OCI-LY3 (cell line): ENCODE data around the gene GNAQ.
"Not testable (repeated sequence)": the region's sequence is repeated elsewhere in the genome, so short reads cannot be mapped to it uniquely, and the experiment has no call there.

Experiments used
- H2AFZ ChIP-seq: fragments of 200-600, 300-600 bp; shearing (Covaris generic); 2 replicates; pipeline ENCODE4 v1.6.0; 2014; ENCODE audit warnings: antibody characterized with exemption, low read depth, low read length
- H3K27ac ChIP-seq: fragments of 200-600, 300-600 bp; sonication (generic); 2 replicates; pipeline ENCODE4 v1.5.1; 2014; ENCODE audit warnings: mild to moderate bottlenecking, low read length, moderate library complexity, mixed read lengths
- H3K27me3 ChIP-seq: fragments of 200-600, 300-600 bp; sonication (generic); 2 replicates; pipeline ENCODE4 v1.6.1; 2014; ENCODE audit warnings: low read depth, low read length, mixed read lengths
- H3K36me3 ChIP-seq: fragments of 200-600, 300-600 bp; sonication (generic); replicated peaks from 2 replicates; pipeline ENCODE3; 2014; ENCODE audit warnings: low read depth, low read length, mixed read lengths
- H3K4me1 ChIP-seq: fragments of 300-600, 200-600 bp; sonication (generic); 2 replicates; pipeline ENCODE4 v1.6.1; 2014; ENCODE audit warnings: low read length, mixed read lengths
- H3K4me2 ChIP-seq: fragments of 200-600, 300-600 bp; sonication (generic); 2 replicates; pipeline ENCODE4 v1.6.1; 2014; ENCODE audit warnings: low read length, mixed read lengths
- H3K4me3 ChIP-seq: fragments of 300-600, 200-600 bp; sonication (generic); 2 replicates; pipeline ENCODE4 v1.5.1; 2014; ENCODE audit warnings: antibody characterized with exemption, mild to moderate bottlenecking, low read length, moderate library complexity
- H3K79me2 ChIP-seq: fragments of 300-600, 200-600 bp; shearing (Covaris generic); 2 replicates; pipeline ENCODE4 v1.6.1; 2014; ENCODE audit warnings: mild to moderate bottlenecking, low read length, mixed read lengths
- H3K9ac ChIP-seq: fragments of 300-600, 200-600 bp; shearing (Covaris generic); 2 replicates; pipeline ENCODE4 v1.6.0; 2014; ENCODE audit warnings: mild to moderate bottlenecking, low read length, moderate library complexity
- H3K9me3 ChIP-seq: fragments of 200-600, 300-600 bp; shearing (Covaris generic); 2 replicates; pipeline ENCODE4 v1.6.1; 2014; ENCODE audit warnings: low read length, mixed read lengths; ENCODE audit not compliant: insufficient read depth
- H4K20me1 ChIP-seq: fragments of 200-600, 300-600 bp; sonication (generic); 2 replicates; pipeline ENCODE4 v1.6.1; 2016; ENCODE audit warnings: low read length, mixed read lengths; ENCODE audit not compliant: insufficient read depth
- CTCF ChIP-seq: fragments of 200-600, 300-600 bp; sonication (generic); IDR thresholded peaks from 2 replicates; pipeline ENCODE4 v1.5.1; 2014; ENCODE audit warnings: antibody characterized with exemption, low read length, low read depth
- EZH2phosphoT487 ChIP-seq: fragments of 200-600 bp; shearing (Covaris generic); IDR thresholded peaks from 2 replicates; pipeline ENCODE4 v1.6.1; 2018; ENCODE audit warnings: antibody characterized with exemption, mixed run types, low read depth

GNAQ gene

DNA sequence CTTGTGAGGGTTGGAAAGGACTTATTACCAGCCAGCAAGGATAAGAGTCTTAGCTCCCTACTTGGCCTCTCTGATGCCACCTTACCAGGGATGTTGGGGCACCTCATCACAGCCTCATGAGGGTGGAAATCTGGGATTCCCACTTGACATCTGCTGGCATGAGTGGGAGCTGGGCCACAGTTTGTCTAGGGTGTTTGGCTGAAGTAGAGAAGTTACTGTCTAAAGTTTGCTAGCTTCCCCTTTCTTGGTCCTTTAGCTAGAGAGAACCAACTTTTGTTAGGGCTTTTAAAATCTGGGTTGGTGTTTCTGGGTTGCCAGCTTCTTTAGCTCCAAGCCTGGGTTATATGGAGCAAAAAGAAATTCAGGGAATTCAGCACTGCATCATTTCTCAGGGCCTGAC is 326.0 kb downstream of the GNAQ start:
- H3K79me2 ChIP-seq = no peaks in the 10 kb centered on the region
- 0 out of 2 replicates have a peak overlapping the region, but pooled peaks have one; percentile 5 for H2AFZ ChIP-seq
- no peaks in the 10 kb centered on the region for H3K27me3 ChIP-seq
- no peaks in the 10 kb centered on the region for H4K20me1 ChIP-seq
- H3K36me3 ChIP-seq = peaks cover 13% of the 10 kb centered on the region
- H3K27ac ChIP-seq = no peak overlapping the region
- H3K9me3 ChIP-seq = peaks cover 5% of the 10 kb centered on the region
- TF ChIP-seq EZH2phosphoT487 = no peak
- no peak for TF ChIP-seq CTCF
- no peak overlapping the region for H3K4me3 ChIP-seq
- no peak overlapping the region for H3K9ac ChIP-seq
- no peak overlapping the region for H3K4me2 ChIP-seq
- H3K4me1 ChIP-seq = peaks cover 27% of the 10 kb centered on the region

DNA sequence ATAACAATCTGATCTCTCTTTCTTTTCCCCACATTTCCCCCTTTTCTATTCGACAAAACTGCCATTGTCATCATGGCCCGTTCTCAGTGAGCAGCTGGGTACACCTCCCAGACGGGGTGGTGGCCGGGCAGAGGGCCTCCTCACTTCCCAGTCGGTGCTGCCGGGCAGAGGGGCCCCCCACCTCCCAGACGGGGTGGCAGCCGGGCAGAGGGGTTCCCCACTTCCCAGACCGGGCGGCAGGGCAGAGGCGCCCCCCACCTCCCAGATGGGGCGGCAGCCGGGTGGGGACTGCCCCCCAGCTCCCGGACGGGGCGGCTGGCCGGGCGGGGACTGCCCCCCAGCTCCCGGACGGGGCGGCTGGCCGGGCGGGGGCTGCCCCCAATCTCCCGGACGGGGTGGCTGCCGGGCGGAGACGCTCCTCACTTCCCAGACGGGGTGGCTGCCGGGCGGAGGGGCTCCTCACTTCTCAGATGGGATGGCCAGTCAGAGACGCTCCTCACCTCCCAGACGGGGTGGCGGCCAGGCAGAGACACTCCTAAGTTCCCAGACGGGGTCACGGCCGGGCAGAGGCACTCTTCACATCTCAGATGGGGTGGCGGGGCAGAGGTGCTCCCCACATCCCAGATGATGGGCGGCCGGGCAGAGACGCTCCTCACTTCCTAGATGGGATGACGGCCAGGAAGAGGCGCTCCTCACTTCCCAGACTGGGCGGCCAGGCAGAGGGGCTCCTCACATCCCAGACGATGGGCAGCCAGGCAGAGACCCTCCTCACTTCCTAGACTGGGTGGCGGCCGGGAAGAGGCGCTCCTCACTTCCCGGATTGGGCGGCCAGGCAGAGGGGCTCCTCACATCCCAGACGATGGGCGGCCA is 328.9 kb downstream of the GNAQ start:
- H3K4me1 ChIP-seq, H3K4me3 ChIP-seq, H3K79me2 ChIP-seq, H2AFZ ChIP-seq, H3K27ac ChIP-seq, H3K36me3 ChIP-seq, H3K9ac ChIP-seq, H3K9me3 ChIP-seq, H3K4me2 ChIP-seq, H4K20me1 ChIP-seq, H3K27me3 ChIP-seq: not testable (repeated sequence)

GRCh38 chr9:77697238-77697984 is 334.2 kb downstream of the GNAQ start:
- H3K4me2 ChIP-seq = no peak overlapping the region
- TF ChIP-seq EZH2phosphoT487 (no peak), CTCF (no peak)

GRCh38 chr9:77690723-77691122 is 340.9 kb downstream of the GNAQ start:
- H3K79me2 ChIP-seq, H3K4me3 ChIP-seq, H3K4me1 ChIP-seq, H3K4me2 ChIP-seq, H3K27me3 ChIP-seq, H4K20me1 ChIP-seq, H3K9me3 ChIP-seq, H2AFZ ChIP-seq, H3K27ac ChIP-seq, H3K36me3 ChIP-seq, H3K9ac ChIP-seq: not testable (repeated sequence)
- 0 out of 2 replicates have a peak, but pooled peaks have one; percentile 9 for TF ChIP-seq CTCF

More at GRCh38 chr9:77697238-77697984, 334.2 kb downstream of the GNAQ start:
- Histone ChIP-seq H3K9me3 (no peaks in the 10 kb centered on the region), H3K4me3 (no peak overlapping the region), H3K9ac (no peak overlapping the region), H3K79me2 (no peaks in the 10 kb centered on the region), H3K27me3 (no peaks in the 10 kb centered on the region), H3K4me1 (peaks cover 7% of the 10 kb centered on the region), H2AFZ (no peak overlapping the region), H3K36me3 (no peaks in the 10 kb centered on the region), H4K20me1 (no peaks in the 10 kb centered on the region), H3K27ac (no peak overlapping the region)

GRCh38 chr9:77690119-77690518 is 341.5 kb downstream of the GNAQ start:
- H3K4me1 ChIP-seq, H2AFZ ChIP-seq, H3K4me3 ChIP-seq, H4K20me1 ChIP-seq, H3K27me3 ChIP-seq, H3K36me3 ChIP-seq, H3K79me2 ChIP-seq, H3K9ac ChIP-seq, H3K9me3 ChIP-seq, H3K27ac ChIP-seq, H3K4me2 ChIP-seq: not testable (repeated sequence)

DNA sequence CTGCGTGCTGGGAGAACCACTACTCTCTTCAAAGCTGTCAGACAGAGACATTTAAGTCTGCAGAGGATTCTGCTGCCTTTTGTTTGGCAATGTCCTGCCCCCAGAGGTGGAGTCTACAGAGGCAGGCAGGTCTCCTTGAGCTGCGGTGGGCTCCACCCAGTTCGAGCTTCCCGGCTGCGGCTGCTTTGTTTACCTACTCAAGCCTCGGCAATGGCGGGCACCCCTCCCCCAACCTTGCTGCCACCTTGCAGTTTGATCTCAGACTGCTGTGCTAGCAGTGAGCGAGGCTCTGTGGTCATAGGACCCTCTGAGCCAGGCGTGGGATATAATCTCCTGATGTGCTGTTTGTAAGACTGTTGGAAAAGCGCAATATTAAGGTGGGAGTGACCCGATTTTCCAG is 343.9 kb downstream of the GNAQ start:
- H4K20me1 ChIP-seq, H3K4me1 ChIP-seq, H3K9ac ChIP-seq, H3K4me2 ChIP-seq, H3K79me2 ChIP-seq, H3K36me3 ChIP-seq, H3K27me3 ChIP-seq, H3K4me3 ChIP-seq, H3K27ac ChIP-seq, H3K9me3 ChIP-seq, H2AFZ ChIP-seq: not testable (repeated sequence)
